OCI-LY7 (cell line): ENCODE measurements around the gene LRRC63. TPM values are rescaled to one million over a fixed set of nuclear protein-coding genes. Genes with fewer than 3 reads are reported as not detected.

Experiments used
- BruUV-seq: library from RNA; stranded (reverse); fragments of 400-500 nt; replicated peaks from 2 replicates; lab custom pipeline; 2021; lab: Mats Ljungman, UMichigan
- CTCF ChIA-PET: fragments of 300-600 bp; sonication (Branson Sonifier 250); formaldehyde crosslinking; loops from one replicate; lab custom pipeline; 2022; ENCODE audit warnings: antibody characterized with exemption; ENCODE audit not compliant: unreplicated experiment; lab: Charles Lee
- POLR2A ChIA-PET: fragments of 300-600 bp; sonication (Branson Sonifier 250); formaldehyde crosslinking; loops from one replicate; lab custom pipeline; 2022; ENCODE audit warnings: antibody characterized with exemption; lab: Charles Lee
- DNase-seq: peaks from one replicate; pipeline ENCODE4 v3.0.0-alpha.2; 2015; ENCODE audit warnings: low spot score
- H2AFZ ChIP-seq: fragments of 200-600 bp; sonication (generic), shearing (Covaris generic); 2 replicates; pipeline ENCODE4 v1.6.1; 2014; ENCODE audit warnings: mild to moderate bottlenecking, antibody characterized with exemption, low read length, moderate library complexity
- H3K27ac ChIP-seq: fragments of 200-600 bp; sonication (generic); 2 replicates; pipeline ENCODE4 v1.5.1; 2014; ENCODE audit warnings: mixed run types, low read depth, mild to moderate bottlenecking, moderate library complexity, low read length, inconsistent platforms; ENCODE audit not compliant: poor library complexity, severe bottlenecking
- H3K36me3 ChIP-seq: fragments of 200-600 bp; sonication (generic); 2 replicates; pipeline ENCODE4 v1.6.1; 2014; ENCODE audit warnings: mild to moderate bottlenecking, antibody characterized with exemption, low read length, moderate library complexity, mixed read lengths; ENCODE audit not compliant: insufficient read depth
- H3K4me1 ChIP-seq: fragments of 200-600 bp; sonication (generic); 2 replicates; pipeline ENCODE4 v1.5.1; 2014; ENCODE audit warnings: mild to moderate bottlenecking, low read length; ENCODE audit not compliant: insufficient read depth, poor library complexity, severe bottlenecking
- H3K4me2 ChIP-seq: fragments of 200-600 bp; sonication (generic); 2 replicates; pipeline ENCODE4 v1.6.1; 2014; ENCODE audit warnings: mild to moderate bottlenecking, low read length
- H3K4me3 ChIP-seq: fragments of 200-600 bp; sonication (generic); 2 replicates; pipeline ENCODE4 v1.5.1; 2014; ENCODE audit warnings: mild to moderate bottlenecking, low read depth, low read length; ENCODE audit not compliant: poor library complexity, severe bottlenecking
- H3K79me2 ChIP-seq: fragments of 200-600 bp; sonication (generic); 2 replicates; pipeline ENCODE4 v1.6.1; 2016; ENCODE audit warnings: low read depth, mild to moderate bottlenecking, low read length, moderate library complexity, mixed read lengths; ENCODE audit not compliant: insufficient read depth
- H3K9me2 ChIP-seq: fragments of 200-600 bp; sonication (generic); 2 replicates; pipeline ENCODE4 v1.6.1; 2016; ENCODE audit warnings: mild to moderate bottlenecking, low read length, mixed read lengths; ENCODE audit not compliant: insufficient read depth
- H3K9me3 ChIP-seq: fragments of 200-600 bp; sonication (generic); 2 replicates; pipeline ENCODE4 v1.6.1; 2014; ENCODE audit warnings: mild to moderate bottlenecking, mixed run types, low read length, mixed read lengths
- H4K20me1 ChIP-seq: fragments of 200-600 bp; sonication (generic); 2 replicates; pipeline ENCODE4 v1.6.1; 2014; ENCODE audit warnings: mild to moderate bottlenecking, antibody characterized with exemption, low read length, moderate library complexity, mixed read lengths; ENCODE audit not compliant: insufficient read depth
- EZH2phosphoT487 ChIP-seq: fragments of 200-600 bp; sonication (generic); IDR thresholded peaks from 2 replicates; pipeline ENCODE4 v1.6.1; 2018; ENCODE audit warnings: low read depth, borderline replicate concordance, mild to moderate bottlenecking, mixed run types, antibody characterized with exemption, low read length, moderate library complexity, mixed read lengths
- intact Hi-C: fragments of 100-400 bp; cut with micrococcal nuclease; formaldehyde crosslinking; loops from one replicate; pipeline ENCODE4 v1.10.0; 2022; ENCODE audit not compliant: unreplicated experiment
- total RNA-seq, 2 experiments: library from RNA; depleted of rRNA in 1 of 2; stranded (reverse); fragments of >200 nt in 1 of 2; shearing (Covaris generic) in 1 of 2; gene quantifications; 2 replicates each; pipeline ENCODE4 v1.2.3, GENCODE V29; 2014 to 2022
- TF ChIP-seq, protein P1 (sequence below): fragments of 200-600 bp; sonication (generic); conservative IDR thresholded peaks from 2 replicates; pipeline ENCODE4 v1.5.1; 2014; ENCODE audit warnings: mild to moderate bottlenecking, antibody characterized with exemption, low read length, moderate library complexity, mixed read lengths

Gene LRRC63
- total RNA-seq, 2 experiments from 2014 or later: not detected

DNA sequence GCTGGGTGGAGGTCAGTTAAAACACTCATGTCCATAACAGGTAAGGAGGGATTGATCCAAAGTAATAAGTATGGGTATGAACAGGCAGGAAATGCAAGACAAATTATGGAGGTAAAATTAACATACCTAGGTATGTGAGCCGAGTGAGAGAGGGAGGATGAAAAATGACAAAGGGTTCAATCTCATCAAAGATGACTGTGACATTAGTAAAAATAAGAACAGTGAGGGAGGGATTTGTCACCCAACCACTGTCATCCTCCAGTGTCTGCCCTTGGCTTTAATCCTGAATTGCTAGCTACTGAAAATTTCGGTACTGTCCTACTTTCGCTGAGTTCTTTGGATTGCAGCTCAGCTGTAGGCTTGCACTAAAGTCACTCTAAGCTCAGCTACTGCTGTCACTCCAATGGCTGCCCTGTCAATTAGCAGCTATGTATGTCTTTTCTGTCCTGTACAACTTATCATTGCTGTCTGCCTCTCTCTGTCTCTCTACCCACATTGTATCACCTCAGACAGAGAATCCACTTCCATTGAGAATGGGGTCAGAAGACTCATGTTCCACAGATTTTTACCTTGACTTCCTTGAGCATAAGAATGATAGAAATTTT, 62.5 kb downstream of the LRRC63 start:
- Histone ChIP-seq H3K9me3 (no peaks in the 10 kb centered on the region), H3K4me1 (no peaks in the 10 kb centered on the region), H3K79me2 (no peaks in the 10 kb centered on the region), H4K20me1 (no peaks in the 10 kb centered on the region), H3K36me3 (no peaks in the 10 kb centered on the region), H3K4me2 (no peak overlapping the region), H3K4me3 (no peak overlapping the region), H3K27ac (no peak overlapping the region), H2AFZ (no peak overlapping the region), H3K9me2 (no peaks in the 10 kb centered on the region)
- ChIA-PET POLR2A (interaction anchor here (0.6 to 1.7 kb wide), 7 partner anchors 15 to 195 kb away, joined by 3 to 6 read pairs (median 3); no protein-coding TSS in a partner anchor), CTCF (no interaction called here)
- TF ChIP-seq EZH2phosphoT487: no peak
- TF ChIP-seq, protein P1, sequence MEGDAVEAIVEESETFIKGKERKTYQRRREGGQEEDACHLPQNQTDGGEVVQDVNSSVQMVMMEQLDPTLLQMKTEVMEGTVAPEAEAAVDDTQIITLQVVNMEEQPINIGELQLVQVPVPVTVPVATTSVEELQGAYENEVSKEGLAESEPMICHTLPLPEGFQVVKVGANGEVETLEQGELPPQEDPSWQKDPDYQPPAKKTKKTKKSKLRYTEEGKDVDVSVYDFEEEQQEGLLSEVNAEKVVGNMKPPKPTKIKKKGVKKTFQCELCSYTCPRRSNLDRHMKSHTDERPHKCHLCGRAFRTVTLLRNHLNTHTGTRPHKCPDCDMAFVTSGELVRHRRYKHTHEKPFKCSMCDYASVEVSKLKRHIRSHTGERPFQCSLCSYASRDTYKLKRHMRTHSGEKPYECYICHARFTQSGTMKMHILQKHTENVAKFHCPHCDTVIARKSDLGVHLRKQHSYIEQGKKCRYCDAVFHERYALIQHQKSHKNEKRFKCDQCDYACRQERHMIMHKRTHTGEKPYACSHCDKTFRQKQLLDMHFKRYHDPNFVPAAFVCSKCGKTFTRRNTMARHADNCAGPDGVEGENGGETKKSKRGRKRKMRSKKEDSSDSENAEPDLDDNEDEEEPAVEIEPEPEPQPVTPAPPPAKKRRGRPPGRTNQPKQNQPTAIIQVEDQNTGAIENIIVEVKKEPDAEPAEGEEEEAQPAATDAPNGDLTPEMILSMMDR: no peak
- intact Hi-C loops: no loop called here
- no peak for DNase-seq
- BruUV-seq: no TSS peak

DNA sequence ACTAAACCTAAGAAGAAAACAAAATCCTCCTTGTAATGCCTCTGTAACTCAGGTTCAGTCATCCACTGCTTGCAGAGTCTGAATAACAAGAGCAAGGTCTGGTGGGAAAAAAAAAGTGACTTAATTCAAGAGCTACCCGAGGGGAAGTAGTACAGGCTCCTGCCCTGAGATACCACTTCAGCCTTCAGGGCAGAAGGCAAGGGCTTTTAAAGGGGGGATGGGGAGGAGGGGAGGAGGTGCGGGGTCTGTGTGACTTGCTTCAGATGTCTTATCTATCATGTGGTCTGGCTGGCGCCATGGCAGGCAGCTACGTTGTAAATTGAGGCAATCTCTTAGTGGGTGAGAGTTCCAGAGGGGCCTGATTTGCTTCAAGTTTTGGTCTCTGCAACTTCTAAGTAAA, 66.7 kb downstream of the LRRC63 start:
- intact Hi-C loops: no loop called here
- no peaks in the 10 kb centered on the region for H3K9me2 ChIP-seq
- no peaks in the 10 kb centered on the region for H3K36me3 ChIP-seq
- H4K20me1 ChIP-seq: no peaks in the 10 kb centered on the region
- H3K27ac ChIP-seq: no peak overlapping the region
- DNase-seq: peak; percentile 6
- H3K4me3 ChIP-seq: no peak overlapping the region
- TF ChIP-seq EZH2phosphoT487: no peak
- TF ChIP-seq, protein P1: no peak
- H2AFZ ChIP-seq: no peak overlapping the region
- no TSS peak for BruUV-seq
- ChIA-PET CTCF (no interaction called here), POLR2A (interaction anchor here (0.5 to 1.2 kb wide), 5 partner anchors 14 to 125 kb away, joined by 3 to 6 read pairs (median 3); no protein-coding TSS in a partner anchor)
- no peaks in the 10 kb centered on the region for H3K9me3 ChIP-seq
- H3K79me2 ChIP-seq: no peaks in the 10 kb centered on the region
- H3K4me2 ChIP-seq: no peak overlapping the region
- no peaks in the 10 kb centered on the region for H3K4me1 ChIP-seq

- no TSS peak for BruUV-seq
These were observed 70.1 kb downstream of the LRRC63 start for GRCh38 chr13:46281779-46282178.

More at GRCh38 chr13:46281779-46282178, 70.1 kb downstream of the LRRC63 start:
- no peaks in the 10 kb centered on the region for H3K4me1 ChIP-seq
- H3K4me2 ChIP-seq: no peak overlapping the region
- H3K27ac ChIP-seq: no peak overlapping the region
- ChIA-PET CTCF (no interaction called here), POLR2A (interaction anchor here (0.9 kb wide), 1 partner anchor 89 kb away, joined by 3 read pairs; no protein-coding TSS in a partner anchor)
- no peaks in the 10 kb centered on the region for H3K9me2 ChIP-seq
- no peaks in the 10 kb centered on the region for H3K9me3 ChIP-seq
- no peak for DNase-seq
- H4K20me1 ChIP-seq: no peaks in the 10 kb centered on the region
- H3K79me2 ChIP-seq: no peaks in the 10 kb centered on the region
- H2AFZ ChIP-seq: no peak overlapping the region
- no peak overlapping the region for H3K4me3 ChIP-seq
- TF ChIP-seq EZH2phosphoT487: no peak
- TF ChIP-seq, protein P1: no peak
- H3K36me3 ChIP-seq: no peaks in the 10 kb centered on the region
- intact Hi-C loops: no loop called here
